HL-60 (cell line): Measurements from ENCODE around the gene WDR59.

Source experiments
- GABPA ChIP-seq: IDR thresholded peaks from 2 replicates; pipeline ENCODE4 v1.6.1; 2012; ENCODE audit warnings: low read depth
- POLR2AphosphoS5 ChIP-seq: IDR thresholded peaks from 2 replicates; pipeline ENCODE4 v1.6.1; 2012; ENCODE audit warnings: low read depth
- REST ChIP-seq: IDR thresholded peaks from 2 replicates; pipeline ENCODE4 v1.6.1; 2012; ENCODE audit warnings: low read depth; ENCODE audit not compliant: insufficient replicate concordance
- SPI1 ChIP-seq: IDR thresholded peaks from 2 replicates; pipeline ENCODE4 v1.6.1; 2012; ENCODE audit warnings: low read depth, mild to moderate bottlenecking, borderline replicate concordance
- TF ChIP-seq, protein P1 (sequence below): IDR thresholded peaks from one replicate; pipeline ENCODE4 v1.5.1; 2011; ENCODE audit warnings: low read length, control low read depth, inconsistent platforms; ENCODE audit not compliant: insufficient read depth

GRCh38 chr16:74999219-74999608 lies 14.3 kb upstream of the WDR59 start:
- TF ChIP-seq, protein P1, sequence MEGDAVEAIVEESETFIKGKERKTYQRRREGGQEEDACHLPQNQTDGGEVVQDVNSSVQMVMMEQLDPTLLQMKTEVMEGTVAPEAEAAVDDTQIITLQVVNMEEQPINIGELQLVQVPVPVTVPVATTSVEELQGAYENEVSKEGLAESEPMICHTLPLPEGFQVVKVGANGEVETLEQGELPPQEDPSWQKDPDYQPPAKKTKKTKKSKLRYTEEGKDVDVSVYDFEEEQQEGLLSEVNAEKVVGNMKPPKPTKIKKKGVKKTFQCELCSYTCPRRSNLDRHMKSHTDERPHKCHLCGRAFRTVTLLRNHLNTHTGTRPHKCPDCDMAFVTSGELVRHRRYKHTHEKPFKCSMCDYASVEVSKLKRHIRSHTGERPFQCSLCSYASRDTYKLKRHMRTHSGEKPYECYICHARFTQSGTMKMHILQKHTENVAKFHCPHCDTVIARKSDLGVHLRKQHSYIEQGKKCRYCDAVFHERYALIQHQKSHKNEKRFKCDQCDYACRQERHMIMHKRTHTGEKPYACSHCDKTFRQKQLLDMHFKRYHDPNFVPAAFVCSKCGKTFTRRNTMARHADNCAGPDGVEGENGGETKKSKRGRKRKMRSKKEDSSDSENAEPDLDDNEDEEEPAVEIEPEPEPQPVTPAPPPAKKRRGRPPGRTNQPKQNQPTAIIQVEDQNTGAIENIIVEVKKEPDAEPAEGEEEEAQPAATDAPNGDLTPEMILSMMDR, result no peak
- no peak for TF ChIP-seq POLR2AphosphoS5
- TF ChIP-seq GABPA, result no peak
- no peak for TF ChIP-seq REST
- TF ChIP-seq SPI1, result no peak
